Measurements from ENCODE around the gene EIF2AK2.

DNA sequence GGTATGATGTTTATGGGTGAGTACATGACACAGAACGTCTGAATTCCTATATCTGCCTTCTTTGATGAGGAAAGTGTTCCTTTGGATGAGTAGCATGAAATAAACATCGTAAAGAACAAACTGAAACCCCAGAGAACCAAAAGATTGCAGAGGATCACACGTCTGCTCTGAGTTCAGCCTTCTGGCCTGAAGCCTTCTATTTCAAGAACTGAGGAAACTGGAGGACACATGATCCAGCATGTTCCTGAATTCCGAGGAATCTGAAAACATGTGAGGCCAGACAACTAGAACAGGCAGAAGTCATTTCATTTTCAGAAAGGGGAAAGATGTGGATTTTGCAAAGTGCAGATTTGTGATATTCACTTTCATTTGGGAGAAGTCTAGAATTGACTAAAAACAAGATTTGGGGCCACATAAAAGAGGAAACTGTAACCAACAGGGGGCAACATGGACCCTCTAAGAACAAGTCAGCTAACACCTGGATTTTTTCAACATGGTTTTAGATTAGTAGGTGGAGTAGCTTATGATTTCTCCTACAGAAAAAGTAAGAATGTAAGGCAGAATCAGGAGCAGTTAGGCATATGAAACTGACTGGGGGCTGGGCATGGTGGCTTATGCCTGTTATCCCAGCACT is 23.3 kb upstream of the EIF2AK2 start:
- TF ChIP-seq, protein P1, sequence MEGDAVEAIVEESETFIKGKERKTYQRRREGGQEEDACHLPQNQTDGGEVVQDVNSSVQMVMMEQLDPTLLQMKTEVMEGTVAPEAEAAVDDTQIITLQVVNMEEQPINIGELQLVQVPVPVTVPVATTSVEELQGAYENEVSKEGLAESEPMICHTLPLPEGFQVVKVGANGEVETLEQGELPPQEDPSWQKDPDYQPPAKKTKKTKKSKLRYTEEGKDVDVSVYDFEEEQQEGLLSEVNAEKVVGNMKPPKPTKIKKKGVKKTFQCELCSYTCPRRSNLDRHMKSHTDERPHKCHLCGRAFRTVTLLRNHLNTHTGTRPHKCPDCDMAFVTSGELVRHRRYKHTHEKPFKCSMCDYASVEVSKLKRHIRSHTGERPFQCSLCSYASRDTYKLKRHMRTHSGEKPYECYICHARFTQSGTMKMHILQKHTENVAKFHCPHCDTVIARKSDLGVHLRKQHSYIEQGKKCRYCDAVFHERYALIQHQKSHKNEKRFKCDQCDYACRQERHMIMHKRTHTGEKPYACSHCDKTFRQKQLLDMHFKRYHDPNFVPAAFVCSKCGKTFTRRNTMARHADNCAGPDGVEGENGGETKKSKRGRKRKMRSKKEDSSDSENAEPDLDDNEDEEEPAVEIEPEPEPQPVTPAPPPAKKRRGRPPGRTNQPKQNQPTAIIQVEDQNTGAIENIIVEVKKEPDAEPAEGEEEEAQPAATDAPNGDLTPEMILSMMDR (IDR thresholded peaks at IDR 0.05) = no peak
- no peak for TF ChIP-seq POLR2A (IDR thresholded peaks at IDR 0.05)
